ENCODE data around the gene UGGT2. TPM values are rescaled to one million over a fixed set of nuclear protein-coding genes. Genes with fewer than 3 reads are reported as not detected.

The UGGT2 gene, protein sequence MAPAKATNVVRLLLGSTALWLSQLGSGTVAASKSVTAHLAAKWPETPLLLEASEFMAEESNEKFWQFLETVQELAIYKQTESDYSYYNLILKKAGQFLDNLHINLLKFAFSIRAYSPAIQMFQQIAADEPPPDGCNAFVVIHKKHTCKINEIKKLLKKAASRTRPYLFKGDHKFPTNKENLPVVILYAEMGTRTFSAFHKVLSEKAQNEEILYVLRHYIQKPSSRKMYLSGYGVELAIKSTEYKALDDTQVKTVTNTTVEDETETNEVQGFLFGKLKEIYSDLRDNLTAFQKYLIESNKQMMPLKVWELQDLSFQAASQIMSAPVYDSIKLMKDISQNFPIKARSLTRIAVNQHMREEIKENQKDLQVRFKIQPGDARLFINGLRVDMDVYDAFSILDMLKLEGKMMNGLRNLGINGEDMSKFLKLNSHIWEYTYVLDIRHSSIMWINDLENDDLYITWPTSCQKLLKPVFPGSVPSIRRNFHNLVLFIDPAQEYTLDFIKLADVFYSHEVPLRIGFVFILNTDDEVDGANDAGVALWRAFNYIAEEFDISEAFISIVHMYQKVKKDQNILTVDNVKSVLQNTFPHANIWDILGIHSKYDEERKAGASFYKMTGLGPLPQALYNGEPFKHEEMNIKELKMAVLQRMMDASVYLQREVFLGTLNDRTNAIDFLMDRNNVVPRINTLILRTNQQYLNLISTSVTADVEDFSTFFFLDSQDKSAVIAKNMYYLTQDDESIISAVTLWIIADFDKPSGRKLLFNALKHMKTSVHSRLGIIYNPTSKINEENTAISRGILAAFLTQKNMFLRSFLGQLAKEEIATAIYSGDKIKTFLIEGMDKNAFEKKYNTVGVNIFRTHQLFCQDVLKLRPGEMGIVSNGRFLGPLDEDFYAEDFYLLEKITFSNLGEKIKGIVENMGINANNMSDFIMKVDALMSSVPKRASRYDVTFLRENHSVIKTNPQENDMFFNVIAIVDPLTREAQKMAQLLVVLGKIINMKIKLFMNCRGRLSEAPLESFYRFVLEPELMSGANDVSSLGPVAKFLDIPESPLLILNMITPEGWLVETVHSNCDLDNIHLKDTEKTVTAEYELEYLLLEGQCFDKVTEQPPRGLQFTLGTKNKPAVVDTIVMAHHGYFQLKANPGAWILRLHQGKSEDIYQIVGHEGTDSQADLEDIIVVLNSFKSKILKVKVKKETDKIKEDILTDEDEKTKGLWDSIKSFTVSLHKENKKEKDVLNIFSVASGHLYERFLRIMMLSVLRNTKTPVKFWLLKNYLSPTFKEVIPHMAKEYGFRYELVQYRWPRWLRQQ (N-terminal part only)
- total RNA-seq = 10 to 100 TPM; 37.2 to 40.9 TPM
- polyA plus RNA-seq (2013, experiment 1 of 2) = 36.0 TPM
- 33.1 TPM for polyA plus RNA-seq (2013, experiment 2 of 2)
- long read RNA-seq, experiment 1, partial matches to known transcripts = 1 of 11 reads
- long read RNA-seq, experiment 1, other reads (novel, unspliced or antisense) = 8 of 11 reads
- long read RNA-seq, experiment 2, full-length matches to known transcripts = 14 of 40 reads
- long read RNA-seq, experiment 2, partial matches to known transcripts = 9 of 40 reads
- long read RNA-seq, experiment 2, other reads (novel, unspliced or antisense) = 17 of 40 reads
- long read RNA-seq, experiment 3, full-length matches to known transcripts = 25 of 110 reads
- long read RNA-seq, experiment 3, partial matches to known transcripts = 57 of 110 reads
- long read RNA-seq, experiment 3, other reads (novel, unspliced or antisense) = 28 of 110 reads
- long read RNA-seq, experiment 4, transcript UGGT2-204 (10 exons, 1,547 nt) = major isoform, 9 of 21 reads
- long read RNA-seq, experiment 4, partial matches to known transcripts = 7 of 21 reads
- long read RNA-seq, experiment 4, other reads (novel, unspliced or antisense) = 3 of 21 reads

DNA sequence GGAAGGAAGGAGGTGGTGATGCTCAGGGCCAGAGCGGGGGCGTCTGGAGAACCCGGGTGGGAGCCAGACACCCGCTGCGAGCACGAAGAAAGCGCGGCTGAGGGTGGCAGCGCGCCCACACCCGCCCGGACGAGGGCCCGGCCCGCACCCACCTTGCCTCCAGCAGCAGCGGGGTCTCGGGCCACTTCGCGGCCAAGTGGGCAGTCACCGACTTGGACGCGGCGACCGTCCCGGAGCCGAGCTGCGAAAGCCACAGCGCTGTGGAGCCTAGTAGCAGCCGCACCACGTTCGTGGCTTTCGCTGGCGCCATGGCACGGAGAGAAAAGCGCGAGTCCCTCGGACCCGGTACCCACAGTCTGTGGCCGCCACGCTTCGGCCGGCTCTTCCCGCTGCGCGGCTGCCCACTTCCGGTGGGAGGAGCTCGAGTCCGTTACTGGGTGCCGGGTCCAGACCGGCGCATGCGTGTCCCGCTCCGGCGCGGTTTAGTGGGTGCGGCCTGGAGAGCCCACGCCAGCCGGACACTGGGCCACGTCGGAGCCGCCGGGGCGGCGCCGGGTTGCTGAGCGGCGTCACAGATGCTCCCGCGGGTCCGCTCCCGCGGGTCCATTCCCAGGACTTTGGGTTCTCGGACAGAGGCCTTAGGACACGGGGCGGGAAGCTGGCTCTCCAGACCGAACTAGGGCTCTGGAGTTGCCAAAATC is at the start of gene UGGT2:
Gene UGGT2, minus strand, starts transcription at position 399 of the 701 bp plus-strand sequence. Its CDS starts 89 bp downstream, at position 310.
- peak within 1 kb of the TSS; percentile 63 for H3K27ac ChIP-seq (ENCODE audit: low read depth, low read length)
- no peaks in the 10 kb centered on the region for H3K27me3 ChIP-seq (ENCODE audit: control insufficient read depth, insufficient read depth, low read length, poor library complexity, severe bottlenecking)
- TF ChIP-seq, protein P1, sequence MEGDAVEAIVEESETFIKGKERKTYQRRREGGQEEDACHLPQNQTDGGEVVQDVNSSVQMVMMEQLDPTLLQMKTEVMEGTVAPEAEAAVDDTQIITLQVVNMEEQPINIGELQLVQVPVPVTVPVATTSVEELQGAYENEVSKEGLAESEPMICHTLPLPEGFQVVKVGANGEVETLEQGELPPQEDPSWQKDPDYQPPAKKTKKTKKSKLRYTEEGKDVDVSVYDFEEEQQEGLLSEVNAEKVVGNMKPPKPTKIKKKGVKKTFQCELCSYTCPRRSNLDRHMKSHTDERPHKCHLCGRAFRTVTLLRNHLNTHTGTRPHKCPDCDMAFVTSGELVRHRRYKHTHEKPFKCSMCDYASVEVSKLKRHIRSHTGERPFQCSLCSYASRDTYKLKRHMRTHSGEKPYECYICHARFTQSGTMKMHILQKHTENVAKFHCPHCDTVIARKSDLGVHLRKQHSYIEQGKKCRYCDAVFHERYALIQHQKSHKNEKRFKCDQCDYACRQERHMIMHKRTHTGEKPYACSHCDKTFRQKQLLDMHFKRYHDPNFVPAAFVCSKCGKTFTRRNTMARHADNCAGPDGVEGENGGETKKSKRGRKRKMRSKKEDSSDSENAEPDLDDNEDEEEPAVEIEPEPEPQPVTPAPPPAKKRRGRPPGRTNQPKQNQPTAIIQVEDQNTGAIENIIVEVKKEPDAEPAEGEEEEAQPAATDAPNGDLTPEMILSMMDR (conservative IDR thresholded peaks at IDR 0.05) = no peak
- 0 to 1% methylated on average over 25 to 77 of the region's 77 CpGs for WGBS, 2 experiments (ENCODE audit: insufficient coverage in 1 of 2, insufficient read length in 1 of 2)
- H3K36me3 ChIP-seq (ENCODE audit: control insufficient read depth, insufficient read depth, low read length) = no peaks in the 10 kb centered on the region
- H3K27ac Mint-ChIP-seq = peak within 1 kb of the TSS; percentile 97
- H3K9me3 ChIP-seq (ENCODE audit: control insufficient read depth, low read length) = no peaks in the 10 kb centered on the region
- peak; percentile 95 for DNase-seq
- H3K4me3 ChIP-seq (ENCODE audit: low read length) = peak within 1 kb of the TSS; percentile 97
- peaks cover 15% of the 10 kb centered on the region for H3K36me3 Mint-ChIP-seq (ENCODE audit: low read depth)
- H3K4me1 Mint-ChIP-seq = peaks cover 5% of the 10 kb centered on the region
- H3K9me3 Mint-ChIP-seq = peaks cover 9% of the 10 kb centered on the region
- H3K27me3 Mint-ChIP-seq (ENCODE audit: insufficient read depth) = peaks cover 4% of the 10 kb centered on the region
- H3K9ac ChIP-seq (ENCODE audit: extremely low read depth, low read length, poor library complexity, severe bottlenecking) = peak within 1 kb of the TSS; percentile 75
- peak within 1 kb of the TSS; percentile 79 for H3K4me3 Mint-ChIP-seq
- no peaks in the 10 kb centered on the region for H3K4me1 ChIP-seq (ENCODE audit: control insufficient read depth, insufficient read depth, low read length)

DNA sequence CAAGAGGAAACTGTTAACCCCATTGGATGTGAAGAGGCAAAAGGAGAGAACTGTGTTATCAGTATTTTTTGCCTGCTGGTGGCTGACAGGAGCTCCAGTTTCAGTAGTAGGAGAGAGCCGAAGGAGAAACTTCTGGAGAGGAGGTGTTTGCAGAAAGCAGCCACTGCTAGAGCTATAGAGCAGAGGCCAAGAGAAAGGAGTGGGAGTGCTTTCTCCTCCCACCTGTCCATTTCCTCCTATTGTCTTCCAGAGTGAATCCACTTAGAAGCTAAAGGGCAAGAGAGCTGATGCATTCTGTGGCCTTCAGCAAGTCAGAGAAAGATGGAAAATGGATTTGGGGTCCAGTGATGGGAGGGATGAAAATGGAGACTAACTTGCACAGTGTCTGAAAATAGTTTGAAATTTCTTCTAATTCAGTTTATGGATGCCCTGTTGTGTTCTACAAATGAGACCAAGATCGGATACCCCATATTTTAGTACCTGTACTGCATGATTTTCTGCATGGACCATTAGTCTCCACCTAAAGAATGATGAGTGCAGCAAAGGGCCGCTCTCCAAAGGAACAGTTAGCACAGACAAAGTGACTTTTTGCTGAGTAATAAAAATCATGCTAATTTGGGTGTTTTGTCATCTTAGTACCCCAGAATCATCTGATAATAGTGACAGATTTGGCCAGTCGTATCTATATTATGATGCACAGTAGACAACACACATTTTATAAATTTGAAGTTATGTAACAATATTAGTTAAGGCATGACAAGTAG is 47.4 kb upstream of the UGGT2 start:
- Mint-ChIP-seq H3K27me3 (ENCODE audit: insufficient read depth) (peaks cover 7% of the 10 kb centered on the region), H3K4me3 (no peak overlapping the region), H3K36me3 (ENCODE audit: low read depth) (no peaks in the 10 kb centered on the region), H3K9me3 (peaks cover under 1% of the 10 kb centered on the region), H3K4me1 (peaks cover 13% of the 10 kb centered on the region), H3K27ac (no peak overlapping the region)
- Histone ChIP-seq H3K36me3 (ENCODE audit: control insufficient read depth, insufficient read depth, low read length) (no peaks in the 10 kb centered on the region), H3K9me3 (ENCODE audit: control insufficient read depth, low read length) (no peaks in the 10 kb centered on the region), H3K4me1 (ENCODE audit: control insufficient read depth, insufficient read depth, low read length) (peaks cover 3% of the 10 kb centered on the region), H3K4me3 (ENCODE audit: low read length) (no peak overlapping the region), H3K27me3 (ENCODE audit: control insufficient read depth, insufficient read depth, low read length, poor library complexity, severe bottlenecking) (peaks cover 2% of the 10 kb centered on the region), H3K27ac (ENCODE audit: low read depth, low read length) (no peak overlapping the region), H3K9ac (ENCODE audit: extremely low read depth, low read length, poor library complexity, severe bottlenecking) (no peak overlapping the region)
- TF ChIP-seq, protein P1 (conservative IDR thresholded peaks at IDR 0.05) = no peak
- peak; percentile 53 for DNase-seq
- 94 to 96% methylated on average over 3 of the region's 4 CpGs for WGBS, 2 experiments (ENCODE audit: insufficient coverage in 1 of 2, insufficient read length in 1 of 2)

Measured in endodermal cell (in vitro differentiated cells).